Peyer's patch (tissue), 4 donors: ENCODE measurements around the gene PRKAG3. TPM values are rescaled to one million over a fixed set of nuclear protein-coding genes. Genes with fewer than 3 reads are reported as not detected.
"Not testable (repeated sequence)": the region's sequence is repeated elsewhere in the genome, so short reads cannot be mapped to it uniquely, and the experiment has no call there.

Source experiments
- DNase-seq, 3 donors: peaks; one replicate each; pipeline ENCODE4 v3.0.0-alpha.2; 2017 to 2019
- H3K27ac ChIP-seq, 4 donors: fragments of 200-600 bp; sonication (generic); one replicate each; pipeline ENCODE4 v1.5.1; 2016 to 2019
- H3K27me3 ChIP-seq, 2 donors: fragments of 200-600 bp; sonication (generic); one replicate each; pipeline ENCODE4 v1.5.1; 2019
- H3K36me3 ChIP-seq, 3 donors: fragments of 200-600 bp; sonication (generic); one replicate each; pipeline ENCODE4 v1.5.1; 2016 to 2019
- H3K4me1 ChIP-seq, 4 donors: fragments of 200-600 bp; sonication (generic); one replicate each; pipeline ENCODE4 v1.5.1; 2016 to 2019
- H3K4me3 ChIP-seq, 4 donors: fragments of 200-600 bp; sonication (generic); 1 replicate in 3 of 4; 2 replicates in 1 of 4; pipeline ENCODE4 v1.5.1; 2016 to 2019; ENCODE audit warnings: mild to moderate bottlenecking in 1 of 4
- H3K9me3 ChIP-seq, 4 donors: fragments of 200-600 bp; sonication (generic); one replicate each; pipeline ENCODE4 v1.5.1; 2016 to 2019; ENCODE audit warnings: mild to moderate bottlenecking in 1 of 4
- CTCF ChIP-seq, 6 experiments: fragments of 450-650 bp in 4 of 6; fragments of 200-600 bp in 2 of 6; sonication (generic) in 1 of 6; IDR thresholded peaks; one replicate each; pipeline ENCODE4 v1.5.1; 2017 to 2019; ENCODE audit warnings: antibody characterized with exemption in 6 of 6, mild to moderate bottlenecking in 3 of 6, moderate library complexity in 1 of 6
- POLR2A ChIP-seq, 2 donors: fragments of 450-650 bp; IDR thresholded peaks; one replicate each; pipeline ENCODE4 v1.5.1; 2017; ENCODE audit warnings: antibody characterized with exemption in 2 of 2, mild to moderate bottlenecking in 2 of 2, moderate library complexity in 2 of 2
- total RNA-seq, 4 donors: library from RNA; depleted of rRNA; stranded (reverse); fragments of >200 nt; gene quantifications; one replicate each; pipeline ENCODE4 v1.1.0, GENCODE V29; 2016

PRKAG3 gene
- total RNA-seq, 4 donors from 2014 or later: not detected

DNA sequence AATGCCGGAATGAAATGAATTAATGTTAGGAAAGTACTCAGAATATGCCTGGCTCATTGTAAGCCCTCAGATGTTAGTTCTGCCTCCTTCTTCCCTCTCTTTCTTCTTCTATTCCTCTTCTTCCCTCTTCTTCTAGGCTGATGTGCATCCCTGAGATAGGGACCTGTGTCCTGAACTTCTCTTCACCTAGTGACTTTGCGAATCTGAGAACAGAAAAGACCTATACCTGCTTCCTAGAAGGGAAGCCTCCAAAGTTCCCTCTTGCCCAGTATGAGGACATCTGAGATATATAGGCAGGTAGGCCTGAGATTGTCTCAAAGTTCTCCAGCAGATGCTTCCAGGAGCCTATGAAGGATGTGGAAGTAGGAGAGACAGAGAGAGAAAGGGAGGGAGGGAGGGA, 57.7 kb downstream of the PRKAG3 start:
- Histone ChIP-seq H3K4me1 (no peaks in the 10 kb centered on the region), H3K36me3 (no peaks in the 10 kb centered on the region), H3K4me3 (no peak overlapping the region), H3K27ac (no peak overlapping the region), H3K27me3 (no peaks in the 10 kb centered on the region), H3K9me3 (peaks cover 0 to 2% (median 0%) of the 10 kb centered on the region in 4 donors)
- TF ChIP-seq CTCF (IDR thresholded peaks at IDR 0.05): no peak
- TF ChIP-seq POLR2A (IDR thresholded peaks at IDR 0.05): no peak
- DNase-seq: no peak

DNA sequence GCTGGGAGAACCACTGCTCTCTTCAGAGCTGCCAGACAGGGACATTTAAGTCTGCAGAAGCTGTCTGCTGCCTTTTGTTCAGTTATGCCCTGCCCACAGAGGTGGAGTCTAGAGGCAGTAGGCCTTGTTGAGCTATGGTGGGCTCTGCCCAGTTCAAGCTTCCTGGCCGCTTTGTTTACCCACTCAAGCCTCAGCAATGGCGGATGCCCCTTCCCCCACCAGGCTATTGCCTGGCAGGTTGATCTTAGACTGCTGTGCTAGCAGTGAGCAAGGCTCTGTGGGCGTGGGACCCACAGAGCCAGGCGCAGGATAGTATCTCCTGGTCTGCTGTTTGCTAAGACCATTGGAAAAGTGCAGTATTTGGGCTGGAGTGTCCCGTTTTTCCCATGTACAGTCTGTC, 58.8 kb downstream of the PRKAG3 start:
- H3K36me3 ChIP-seq, DNase-seq, H3K4me1 ChIP-seq, H3K9me3 ChIP-seq, H3K27me3 ChIP-seq, H3K4me3 ChIP-seq, H3K27ac ChIP-seq: not testable (repeated sequence)

Other genes with a start within 250 kb of the PRKAG3 start
- gene PLCD4, start 223.9 kb downstream of the PRKAG3 start, total RNA-seq: 1 to 10 TPM in 3 of 4 donors, not detected in 1; 1.5 to 9.9 (median 3.6) TPM
- gene ZNF142, start 172.2 kb downstream of the PRKAG3 start, total RNA-seq: 10 to 100 TPM; 18.2 to 42.7 (median 26.6) TPM
- 100 to 1,000 TPM in 1 of 4 donors, 10 to 100 TPM in 3; 22.2 to 155 (median 39.9) TPM for gene BCS1L, start 172.1 kb downstream of the PRKAG3 start, total RNA-seq
- gene RNF25, start 159.8 kb downstream of the PRKAG3 start, total RNA-seq: 10 to 100 TPM in 3 of 4 donors, 1 to 10 TPM in 1; 9.5 to 23.7 (median 18.6) TPM
- gene STK36, start 159.7 kb downstream of the PRKAG3 start, total RNA-seq: 10 to 100 TPM; 25.6 to 82.7 (median 63.6) TPM
- 10 to 100 TPM; 14.9 to 48.4 (median 45.1) TPM for gene TTLL4, start 121.0 kb downstream of the PRKAG3 start, total RNA-seq
- 100 to 1,000 TPM in 3 of 4 donors, 10 to 100 TPM in 1; 68.5 to 277 (median 168) TPM for gene CYP27A1, start 49.7 kb downstream of the PRKAG3 start, total RNA-seq
- not detected for gene WNT6, start 28.0 kb upstream of the PRKAG3 start, total RNA-seq
- gene WNT10A, start 49.0 kb upstream of the PRKAG3 start, total RNA-seq: 1 to 10 TPM in 1 of 4 donors, under 1 TPM in 1, not detected in 2; 0.27 to 2.5 TPM
- gene CDK5R2, start 127.9 kb upstream of the PRKAG3 start, total RNA-seq: 1 to 10 TPM in 1 of 4 donors, under 1 TPM in 2, not detected in 1; 0.54 to 1.1 (median 0.95) TPM
- 1 to 10 TPM in 3 of 4 donors, not detected in 1; 3.2 to 6.7 (median 5.1) TPM for gene FEV, start 153.4 kb upstream of the PRKAG3 start, total RNA-seq
- 10 to 100 TPM in 1 of 4 donors, 1 to 10 TPM in 2, not detected in 1; 2.4 to 14.2 (median 9.4) TPM for gene CRYBA2, start 161.6 kb upstream of the PRKAG3 start, total RNA-seq
- gene CFAP65, start 209.7 kb upstream of the PRKAG3 start, total RNA-seq: 1 to 10 TPM in 2 of 4 donors, not detected in 2; 1.5 to 3.6 TPM
- gene IHH, start 229.1 kb upstream of the PRKAG3 start, total RNA-seq: 100 to 1,000 TPM in 1 of 4 donors, 10 to 100 TPM in 3; 14.0 to 124 (median 71.1) TPM